Measurements from ENCODE around the gene ZNF639. TPM values are rescaled to one million over a fixed set of nuclear protein-coding genes. Genes with fewer than 3 reads are reported as not detected.
A peak's percentile ranks its signal among the peaks of the same experiment; 100 is the strongest.
"Not testable (repeated sequence)": the region's sequence is repeated elsewhere in the genome, so short reads cannot be mapped to it uniquely, and the experiment has no call there.

Gene ZNF639, protein sequence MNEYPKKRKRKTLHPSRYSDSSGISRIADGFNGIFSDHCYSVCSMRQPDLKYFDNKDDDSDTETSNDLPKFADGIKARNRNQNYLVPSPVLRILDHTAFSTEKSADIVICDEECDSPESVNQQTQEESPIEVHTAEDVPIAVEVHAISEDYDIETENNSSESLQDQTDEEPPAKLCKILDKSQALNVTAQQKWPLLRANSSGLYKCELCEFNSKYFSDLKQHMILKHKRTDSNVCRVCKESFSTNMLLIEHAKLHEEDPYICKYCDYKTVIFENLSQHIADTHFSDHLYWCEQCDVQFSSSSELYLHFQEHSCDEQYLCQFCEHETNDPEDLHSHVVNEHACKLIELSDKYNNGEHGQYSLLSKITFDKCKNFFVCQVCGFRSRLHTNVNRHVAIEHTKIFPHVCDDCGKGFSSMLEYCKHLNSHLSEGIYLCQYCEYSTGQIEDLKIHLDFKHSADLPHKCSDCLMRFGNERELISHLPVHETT
- polyA plus RNA-seq, result 10 to 100 TPM; 10.7 to 17.5 (median 14.5) TPM

DNA sequence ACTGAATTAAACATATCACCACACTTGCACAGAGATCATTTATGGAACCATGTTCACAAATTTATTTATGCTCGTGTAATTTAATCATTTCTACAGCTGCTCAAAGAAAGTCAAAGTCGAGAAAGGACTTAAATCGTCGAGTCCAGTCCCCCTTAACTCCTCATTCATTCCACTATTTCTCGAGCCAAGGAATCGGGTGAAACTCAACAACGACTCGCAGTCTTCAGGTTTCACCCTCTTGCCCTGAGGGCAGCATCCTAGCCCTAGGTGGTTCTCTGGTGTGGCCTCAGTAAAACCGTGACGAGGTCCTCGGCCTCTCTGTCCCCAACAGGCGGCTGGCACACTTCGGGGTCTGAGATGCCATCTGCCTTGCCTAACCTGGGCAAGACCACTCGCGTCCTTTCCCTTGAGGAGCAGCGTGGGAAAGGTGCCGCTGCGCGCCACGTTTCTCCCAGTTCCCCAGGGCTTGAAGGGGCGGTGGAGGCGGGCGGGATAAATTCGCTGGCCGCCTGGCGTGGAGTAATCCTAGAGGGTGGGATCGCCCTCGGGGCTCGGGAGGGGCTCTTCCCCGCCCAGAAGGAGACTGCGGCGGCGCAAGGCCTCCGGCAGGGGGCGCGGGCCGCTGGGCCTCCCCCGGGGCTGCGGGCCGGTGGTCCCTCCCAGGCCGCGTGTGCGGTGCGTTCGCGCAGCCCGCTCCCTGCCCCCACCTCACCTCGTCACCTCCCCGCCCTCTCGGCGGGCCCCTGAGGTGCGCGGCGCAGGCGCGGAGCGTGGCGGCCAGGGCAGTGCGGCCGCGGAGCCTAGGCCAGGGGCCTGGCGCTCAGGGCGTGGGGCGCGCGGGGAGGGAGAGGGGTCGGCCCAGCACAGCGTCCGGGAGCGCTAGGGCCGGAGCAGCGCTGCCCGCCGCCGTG is at the start of gene ZNF639:
Gene ZNF639, plus strand, starts transcription at position 746 of the 911 bp plus-strand sequence. CDS start 5,263 bp downstream, outside the sequence.
- peak within 1 kb of the TSS; percentile 75 for H3K27ac ChIP-seq (ENCODE audit: low read depth, low read length)
- WGBS, 3 donors, result 0 to 1% (median 1%) methylated on average over 38 to 75 of the region's 75 CpGs

DNA sequence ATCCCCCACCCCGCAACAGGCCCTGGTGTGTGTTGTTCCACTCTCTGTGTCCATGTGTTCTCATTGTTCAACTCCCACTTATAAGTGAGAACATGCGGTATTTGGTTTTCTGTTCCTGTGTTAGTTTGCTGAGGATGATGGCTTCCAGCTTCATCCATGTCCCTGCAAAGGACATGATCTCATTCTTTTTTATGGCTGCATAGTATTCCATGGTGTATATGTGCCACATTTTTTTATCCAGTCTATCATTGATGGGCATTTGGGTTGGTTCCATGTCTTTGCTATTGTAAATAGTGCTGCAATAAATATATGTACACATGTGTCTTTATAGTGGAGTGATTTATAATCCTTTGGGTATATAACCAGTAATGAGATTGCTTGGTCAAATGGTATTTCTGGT is 48.4 kb upstream of the ZNF639 start:
- WGBS, 3 donors, result 91 to 94% (median 94%) methylated on average over 2 of the region's 2 CpGs
- not testable (repeated sequence) for H3K27ac ChIP-seq (ENCODE audit: low read depth, low read length)

DNA sequence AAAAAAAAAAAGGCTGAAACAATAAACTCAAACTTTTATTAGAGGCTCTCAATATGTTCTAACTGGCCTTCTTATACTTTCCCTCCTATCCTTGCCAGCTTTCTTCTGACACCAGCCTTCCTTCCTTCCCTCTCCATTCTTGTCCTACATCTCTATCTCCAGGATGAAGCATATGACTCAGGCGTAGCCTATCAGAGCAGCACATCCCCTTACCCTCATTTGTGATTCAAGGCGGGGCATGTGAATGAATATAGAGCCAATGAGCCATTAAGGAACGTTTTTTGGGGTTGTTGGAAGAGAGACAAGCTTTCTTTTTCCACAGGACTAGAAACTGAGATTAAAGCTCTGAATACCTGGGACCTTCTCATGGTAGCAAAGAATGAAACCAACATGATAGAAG is 46.8 kb upstream of the ZNF639 start:
- H3K27ac ChIP-seq (ENCODE audit: low read depth, low read length), result no peak overlapping the region
- WGBS, 3 donors, result 70 to 76% (median 71%) methylated on average over 3 of the region's 3 CpGs

DNA sequence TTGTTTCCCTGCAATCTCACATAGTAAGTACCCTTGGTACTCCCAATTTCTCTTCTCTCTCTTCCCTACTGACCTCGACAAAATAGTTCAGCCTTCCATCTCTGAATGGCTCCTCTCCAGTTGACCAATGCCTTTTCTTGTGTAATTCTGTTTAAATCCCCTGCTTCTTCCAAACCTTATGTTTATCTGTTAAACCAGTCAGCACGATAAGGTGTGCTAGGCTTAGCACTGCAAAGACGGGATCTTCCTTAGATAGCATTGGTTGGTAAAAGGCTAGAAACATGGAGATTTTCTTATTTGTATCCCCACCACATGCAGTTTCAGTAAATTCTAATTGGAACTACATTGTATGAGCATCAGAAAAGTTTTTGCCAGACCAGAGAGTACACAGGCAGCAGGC is 46.1 kb upstream of the ZNF639 start:
- 85 to 92% (median 89%) methylated on average over 3 of the region's 3 CpGs for WGBS, 3 donors
- H3K27ac ChIP-seq (ENCODE audit: low read depth, low read length), result no peak overlapping the region

DNA sequence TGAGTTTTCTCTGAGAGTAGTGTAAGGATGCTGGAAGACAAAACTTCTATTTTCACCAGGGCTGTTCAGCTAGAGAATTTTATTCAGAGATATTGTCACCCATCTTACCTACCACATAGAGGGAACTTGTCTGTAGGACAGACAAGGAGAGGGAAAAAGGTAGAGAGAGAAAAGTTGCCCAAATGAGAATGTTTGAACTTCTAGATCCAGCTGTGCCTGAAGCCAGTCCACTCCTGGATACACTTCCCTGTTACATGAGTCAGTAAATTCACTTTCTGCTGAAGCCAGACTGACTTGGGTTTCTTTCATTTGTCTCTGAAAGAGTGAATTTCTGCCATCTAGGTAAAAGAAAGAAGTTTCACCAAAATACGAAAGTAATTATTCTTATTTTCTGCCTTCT is 44.7 kb upstream of the ZNF639 start:
- no peak overlapping the region for H3K27ac ChIP-seq (ENCODE audit: low read depth, low read length)
- 98 to 100% (median 99%) methylated on average over 1 of the region's 1 CpG for WGBS, 3 donors

DNA sequence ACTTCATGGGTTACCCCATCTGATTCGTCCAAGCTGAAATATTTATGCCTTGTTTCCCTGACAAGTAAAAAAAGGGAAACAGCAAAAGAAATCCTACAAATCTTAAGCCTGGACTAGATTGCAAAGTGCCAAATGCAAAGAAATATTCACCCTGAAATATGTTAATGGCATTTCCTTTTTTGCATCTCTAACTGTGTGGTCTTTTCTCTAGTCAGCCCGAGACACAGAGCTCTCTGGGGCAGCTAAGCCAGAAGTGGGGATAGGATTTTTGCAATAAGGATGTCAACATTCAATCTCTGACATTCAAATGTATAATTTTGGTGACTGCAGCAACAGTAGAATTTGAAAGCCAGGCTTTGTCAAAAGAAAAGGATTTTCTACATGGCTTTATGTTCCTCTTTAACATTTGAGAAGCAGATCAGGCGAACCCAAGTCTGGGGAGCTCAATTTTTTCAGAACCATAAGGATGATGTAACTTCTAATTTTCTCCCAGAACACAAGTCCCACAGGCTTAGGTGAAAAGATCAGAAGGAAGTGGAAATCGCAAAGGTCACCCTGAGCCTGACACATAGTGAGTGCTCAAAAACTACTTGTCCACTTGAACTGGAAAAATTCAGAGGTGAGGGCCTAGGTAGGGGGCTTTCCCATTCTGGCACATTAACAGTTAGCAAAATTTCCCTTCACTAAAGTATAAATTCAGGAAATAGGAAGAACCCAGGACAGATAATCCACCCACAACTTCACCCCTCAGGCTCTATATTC is 43.7 kb upstream of the ZNF639 start:
- 58 to 65% (median 64%) methylated on average over 4 of the region's 4 CpGs for WGBS, 3 donors
- H3K27ac ChIP-seq (ENCODE audit: low read depth, low read length), result no peak overlapping the region

DNA sequence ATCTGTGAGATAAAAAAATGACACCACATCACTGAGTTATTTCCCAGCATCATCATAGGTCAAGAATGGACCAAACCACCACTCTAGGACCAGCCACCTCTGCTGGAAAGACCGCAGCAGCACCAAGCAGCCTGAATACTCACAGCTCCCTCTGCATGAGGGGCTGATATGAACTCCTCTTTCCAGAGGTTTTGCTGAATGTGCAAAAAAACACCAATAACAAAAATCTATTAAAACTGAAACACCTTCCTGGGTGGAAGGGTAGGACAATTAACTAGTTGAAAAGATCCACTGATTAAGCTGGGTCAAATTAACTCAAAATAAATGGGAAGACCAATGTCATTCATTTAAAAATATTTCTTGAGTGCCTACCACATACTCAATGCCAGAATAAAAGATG is 43.0 kb upstream of the ZNF639 start:
- 96 to 100% (median 98%) methylated on average over 1 of the region's 1 CpG for WGBS, 3 donors
- no peak overlapping the region for H3K27ac ChIP-seq (ENCODE audit: low read depth, low read length)

DNA sequence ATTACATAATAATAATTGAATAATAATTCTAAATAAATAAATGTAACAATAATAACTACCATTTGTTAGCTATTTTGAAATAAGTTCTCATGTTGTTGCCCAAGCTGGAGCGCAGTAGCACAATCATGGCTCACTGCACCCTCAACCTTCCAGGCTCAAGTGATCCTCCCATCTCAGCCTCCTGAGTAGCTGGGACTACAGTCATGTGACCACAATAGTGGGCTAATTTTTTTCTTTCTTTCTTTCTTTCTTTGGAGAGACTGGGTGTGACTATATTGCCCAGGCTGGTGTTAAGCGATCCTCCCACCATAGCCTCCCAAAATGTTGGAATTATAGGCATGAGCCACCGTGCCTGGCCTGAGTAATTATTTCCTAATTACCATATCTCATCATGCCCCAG is 41.0 kb upstream of the ZNF639 start:
- WGBS, 3 donors, result 71 to 91% (median 87%) methylated on average over 3 of the region's 3 CpGs
- no peak overlapping the region for H3K27ac ChIP-seq (ENCODE audit: low read depth, low read length)

DNA sequence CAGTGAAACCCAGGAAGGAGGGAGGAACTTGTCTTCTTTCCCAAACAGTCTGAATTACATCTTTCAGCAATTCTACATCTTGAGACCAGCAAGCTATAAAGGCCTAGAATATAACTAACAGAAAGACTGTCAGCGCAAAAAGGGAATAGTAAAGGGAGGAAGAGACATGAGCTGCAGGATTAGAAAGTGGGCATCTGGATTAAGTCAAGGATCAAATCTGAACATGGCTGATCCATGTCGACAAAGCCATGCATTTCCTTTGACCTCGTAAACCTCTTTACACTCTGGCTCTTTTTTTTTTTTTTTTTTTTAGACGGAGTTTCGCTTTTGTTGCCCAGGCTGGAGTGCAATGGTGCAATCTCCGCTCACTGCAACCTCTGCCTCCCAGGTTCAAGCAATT is 36.5 kb upstream of the ZNF639 start:
- no peak overlapping the region for H3K27ac ChIP-seq (ENCODE audit: low read depth, low read length)
- 77 to 88% (median 80%) methylated on average over 6 of the region's 6 CpGs for WGBS, 3 donors

DNA sequence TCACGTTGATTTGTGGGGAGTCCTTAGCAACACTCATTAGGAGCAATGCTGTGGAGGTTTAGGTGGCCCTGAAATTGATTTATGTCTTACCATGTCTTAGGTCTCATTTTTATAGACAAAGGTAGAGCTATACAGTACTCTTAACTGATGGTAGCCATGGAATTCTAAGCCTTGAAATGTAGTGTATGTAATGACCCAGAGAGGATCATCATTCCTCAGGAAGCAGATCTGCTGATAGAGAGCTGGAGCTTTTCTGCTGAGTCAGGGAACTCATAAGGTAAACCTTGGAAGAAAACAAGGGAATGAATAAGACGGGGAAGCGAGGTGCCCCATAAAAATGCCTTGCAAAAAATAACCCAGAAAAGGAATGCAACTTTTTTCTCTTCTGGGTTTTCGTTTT is 34.0 kb upstream of the ZNF639 start:
- 54 to 76% (median 65%) methylated on average over 4 of the region's 4 CpGs for WGBS, 3 donors
- H3K27ac ChIP-seq (ENCODE audit: low read depth, low read length), result no peak overlapping the region

DNA sequence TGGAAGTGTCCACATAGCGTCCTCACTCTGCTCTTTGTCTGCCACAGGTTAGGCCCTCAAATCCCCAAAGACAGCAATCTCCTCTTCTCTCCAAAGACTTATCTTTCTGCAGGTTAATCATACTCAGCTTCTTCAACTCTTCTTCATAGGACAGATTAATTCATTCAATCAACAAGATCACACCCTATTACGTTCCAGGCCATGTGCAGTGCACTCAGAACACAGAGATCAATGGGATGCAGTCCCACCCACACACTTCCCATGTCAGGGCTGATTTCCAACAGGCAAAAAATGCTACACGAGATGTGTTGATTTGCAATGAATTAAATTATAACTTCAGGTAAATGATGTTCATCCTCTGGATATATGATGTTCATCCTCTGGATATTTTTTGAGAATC is 33.5 kb upstream of the ZNF639 start:
- no peak overlapping the region for H3K27ac ChIP-seq (ENCODE audit: low read depth, low read length)
- WGBS, 3 donors, result 53 to 66% (median 60%) methylated on average over 3 of the region's 3 CpGs

DNA sequence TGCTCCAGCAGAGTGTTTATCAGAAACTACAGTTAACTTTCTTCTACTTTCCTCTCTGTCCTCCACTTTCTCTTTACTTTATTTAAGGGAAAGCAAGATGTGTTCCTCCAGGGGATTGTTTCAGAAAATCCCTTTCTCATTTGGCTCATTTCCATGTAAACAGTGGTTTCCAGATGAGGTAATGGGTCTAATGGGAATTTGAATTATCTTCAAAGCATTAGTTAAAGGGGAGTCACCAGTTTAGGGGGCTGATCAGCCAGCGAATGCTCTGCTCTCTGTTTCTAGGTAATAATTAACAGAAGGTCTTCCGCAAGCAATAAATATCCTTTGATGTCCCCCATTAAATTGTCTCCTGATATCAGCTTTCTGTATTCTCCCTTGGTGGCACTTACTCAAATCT is 30.4 kb upstream of the ZNF639 start:
- H3K27ac ChIP-seq (ENCODE audit: low read depth, low read length), result no peak overlapping the region
- 41 to 78% (median 75%) methylated on average over 2 of the region's 2 CpGs for WGBS, 3 donors

DNA sequence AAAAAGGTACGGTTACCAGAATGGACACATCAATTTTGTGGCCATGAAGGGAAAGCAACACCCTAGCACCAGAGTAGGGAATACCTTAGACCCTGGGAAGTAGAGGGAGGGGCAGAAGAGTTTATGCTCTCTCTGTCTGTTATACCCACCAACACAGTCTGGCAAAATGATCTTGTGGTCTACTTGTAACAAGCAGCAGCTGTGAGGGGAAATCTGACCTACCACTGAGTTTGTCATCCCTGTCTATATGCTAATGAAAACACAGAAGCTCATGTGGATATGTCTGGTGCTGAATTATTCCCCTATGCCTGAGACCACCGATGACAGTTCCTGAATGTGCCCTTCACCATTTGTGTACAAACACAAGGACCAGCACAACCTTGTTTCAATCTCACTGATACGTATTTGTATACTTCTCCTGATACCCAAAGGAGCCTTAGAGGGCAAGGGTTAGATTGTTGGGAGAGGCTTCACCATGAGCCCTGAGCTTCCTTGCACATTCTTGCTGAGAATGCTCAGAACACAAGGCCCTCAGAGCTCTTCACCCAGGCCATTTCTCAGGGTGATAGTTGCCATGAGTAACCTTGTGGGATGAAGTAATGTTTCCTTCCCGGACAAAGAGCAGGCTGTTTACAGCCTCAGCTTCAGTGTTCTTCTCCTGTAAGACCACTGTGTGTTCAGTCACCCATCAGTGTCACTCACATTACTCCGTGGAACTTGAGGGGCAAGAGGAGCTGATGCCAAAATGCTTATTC is 24.7 kb upstream of the ZNF639 start:
- WGBS, 3 donors, result 62 to 85% (median 84%) methylated on average over 5 of the region's 5 CpGs

DNA sequence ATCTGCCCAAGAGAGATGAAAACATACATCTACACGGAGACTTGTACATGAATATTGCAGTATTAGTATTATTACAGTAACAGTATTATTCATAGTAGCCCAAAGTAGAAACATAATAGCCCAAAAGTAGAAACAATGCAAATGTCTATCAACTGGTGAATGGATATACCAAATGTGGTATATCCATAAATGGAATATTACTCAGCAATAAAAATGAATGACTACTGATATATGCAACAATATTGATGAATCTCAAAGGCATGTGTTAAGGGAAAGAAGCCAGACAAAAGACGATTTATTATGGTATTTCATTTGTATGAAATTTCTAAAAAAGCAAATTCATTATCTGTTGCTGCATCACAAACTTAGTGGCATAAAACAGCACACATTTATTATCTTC is 23.5 kb upstream of the ZNF639 start:
- 84 to 92% (median 87%) methylated on average over 2 of the region's 2 CpGs for WGBS, 3 donors
- H3K27ac ChIP-seq (ENCODE audit: low read depth, low read length), result no peak overlapping the region

More for the DNA sequence above, 24.7 kb upstream of the ZNF639 start:
- no peak overlapping the region for H3K27ac ChIP-seq (ENCODE audit: low read depth, low read length)

DNA sequence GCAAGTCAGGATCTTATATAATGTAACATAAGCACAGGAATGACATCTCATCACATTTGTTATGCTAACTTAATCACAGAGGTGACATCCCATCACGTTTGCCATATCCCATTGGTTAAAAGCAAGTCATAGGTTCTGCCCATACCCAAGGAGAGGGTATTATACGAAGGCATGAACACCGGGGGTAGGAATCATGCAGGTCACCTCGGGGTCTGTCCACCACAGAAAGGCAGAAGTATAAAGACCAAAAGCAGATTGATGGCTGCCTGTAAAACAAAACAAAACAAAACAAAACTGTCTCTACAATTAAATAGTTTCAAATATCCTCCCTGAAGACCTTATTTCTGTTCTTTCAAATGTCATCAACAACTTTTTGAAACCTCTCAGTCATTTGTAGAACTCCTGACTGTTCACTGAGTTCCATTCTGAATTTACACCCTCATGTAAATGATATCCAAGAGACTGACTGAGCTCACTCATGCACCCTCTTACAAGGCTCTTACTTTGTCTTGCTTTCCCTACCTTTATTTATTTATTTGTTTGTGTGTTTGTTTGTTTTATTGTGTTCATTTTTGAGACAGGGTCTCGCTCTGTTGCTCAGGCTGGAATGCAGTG is 22.7 kb upstream of the ZNF639 start:
- no peak overlapping the region for H3K27ac ChIP-seq (ENCODE audit: low read depth, low read length)
- 83 to 89% (median 89%) methylated on average over 5 of the region's 5 CpGs for WGBS, 3 donors

DNA sequence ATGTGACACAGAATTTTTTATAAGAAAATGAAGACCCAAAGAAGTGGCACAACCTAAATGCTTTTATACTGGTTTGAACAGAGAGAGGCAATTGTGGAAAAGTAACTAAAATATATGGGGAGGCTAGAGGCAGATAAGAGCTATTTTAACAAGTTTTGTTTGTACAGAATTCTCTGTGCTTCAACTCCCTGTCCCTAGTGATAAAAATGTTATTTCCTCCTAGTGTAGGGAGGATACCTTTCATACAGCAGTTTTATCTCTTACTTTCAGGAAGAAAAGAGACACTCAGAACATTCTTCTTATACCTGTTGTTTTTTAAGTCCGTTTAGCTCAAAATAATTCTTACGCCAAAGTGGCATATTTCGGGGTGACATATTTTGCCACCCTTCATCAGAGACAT is 21.2 kb upstream of the ZNF639 start:
- H3K27ac ChIP-seq (ENCODE audit: low read depth, low read length), result no peak overlapping the region
- WGBS, 3 donors, result 63 to 64% (median 63%) methylated on average over 3 of the region's 3 CpGs

DNA sequence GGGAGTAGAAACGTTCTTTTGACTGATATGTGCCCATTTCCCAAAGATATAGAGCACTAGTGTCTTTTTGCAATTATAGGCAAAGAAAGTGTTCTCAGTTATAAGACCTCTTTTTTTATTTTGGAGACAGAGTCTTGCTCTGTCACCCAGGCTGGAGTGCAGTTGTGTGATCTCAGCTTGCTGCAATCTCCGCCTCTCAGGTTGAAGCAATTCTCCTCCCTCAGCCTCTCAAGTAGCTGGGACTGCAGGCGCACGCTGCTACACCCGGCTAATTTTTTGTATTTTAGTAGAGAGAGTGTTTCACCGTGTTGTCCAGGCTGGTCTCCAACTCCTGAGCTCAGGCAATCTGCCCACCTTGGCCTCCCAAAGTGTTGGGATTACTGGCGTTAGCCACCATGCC is 20.7 kb upstream of the ZNF639 start:
- 84 to 87% (median 85%) methylated on average over 7 of the region's 7 CpGs for WGBS, 3 donors
- H3K27ac ChIP-seq (ENCODE audit: low read depth, low read length), result no peak overlapping the region

Measured in adipose tissue (tissue), 3 donors.